Germinal center (tissue), 1 donor: ENCODE measurements around the gene CORO2B.
A peak's percentile ranks its signal among the peaks of the same experiment; 100 is the strongest.
"Not testable (repeated sequence)": the region's sequence is repeated elsewhere in the genome, so short reads cannot be mapped to it uniquely, and the experiment has no call there.

Experiments
- DNase-seq: peaks from one replicate; pipeline ENCODE4 v3.0.0; 2012; ENCODE audit warnings: mixed read lengths, low spot score

The CORO2B gene

GRCh38 chr15:68630211-68630555 is 51.4 kb downstream of the CORO2B start:
- no peak for DNase-seq

DNA sequence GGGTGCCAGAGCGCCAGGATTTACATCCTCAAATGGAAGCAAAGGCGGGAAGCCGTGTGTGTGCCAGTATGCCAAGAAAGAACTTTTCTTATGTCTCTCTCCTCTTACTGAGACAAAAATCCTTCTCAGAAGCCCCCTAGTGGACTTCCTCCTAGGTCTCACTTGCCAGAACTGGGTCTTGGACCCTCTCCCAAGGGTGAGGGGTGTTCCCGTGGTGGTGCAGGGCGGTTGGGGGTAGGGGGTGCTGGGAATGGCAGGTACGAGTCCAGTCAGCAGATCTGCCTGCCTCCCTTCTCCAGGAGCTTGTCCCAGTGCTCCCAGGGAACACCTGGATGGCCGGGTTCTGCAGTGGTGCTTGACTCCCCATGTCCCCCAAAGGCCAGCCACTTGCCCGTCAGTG is 52.0 kb downstream of the CORO2B start:
- peak; percentile 41 for DNase-seq

DNA sequence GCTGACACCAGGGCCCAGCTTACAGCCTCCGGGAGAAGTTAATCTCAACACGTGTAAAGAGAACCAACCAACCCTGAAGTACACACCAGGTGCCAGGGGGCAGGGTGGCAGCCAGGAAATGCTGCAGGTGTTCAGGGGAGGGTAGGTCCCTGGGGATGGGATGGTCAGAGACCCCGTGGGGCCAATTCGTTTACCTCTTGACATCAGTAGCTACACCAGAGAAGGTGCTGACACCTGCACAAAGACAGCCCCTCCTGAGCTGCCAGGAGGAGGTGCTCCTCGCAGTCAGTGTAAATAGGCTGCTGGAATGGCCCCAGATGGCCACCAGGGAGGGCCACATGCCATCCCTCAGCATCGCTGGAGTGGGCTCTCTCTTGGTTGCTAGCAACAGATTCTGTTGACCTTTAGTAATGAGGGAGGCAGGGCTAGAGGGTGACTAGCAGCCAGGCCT is 52.8 kb downstream of the CORO2B start:
- peak; percentile 93 for DNase-seq

- DNase-seq = peak; percentile 36
Observed at GRCh38 chr15:68632101-68632500, 53.3 kb downstream of the CORO2B start.

- no peak for DNase-seq
Observed at GRCh38 chr15:68633231-68634121, 54.7 kb downstream of the CORO2B start.

- no peak for DNase-seq
Observed at GRCh38 chr15:68634122-68634482, 55.3 kb downstream of the CORO2B start.

DNA sequence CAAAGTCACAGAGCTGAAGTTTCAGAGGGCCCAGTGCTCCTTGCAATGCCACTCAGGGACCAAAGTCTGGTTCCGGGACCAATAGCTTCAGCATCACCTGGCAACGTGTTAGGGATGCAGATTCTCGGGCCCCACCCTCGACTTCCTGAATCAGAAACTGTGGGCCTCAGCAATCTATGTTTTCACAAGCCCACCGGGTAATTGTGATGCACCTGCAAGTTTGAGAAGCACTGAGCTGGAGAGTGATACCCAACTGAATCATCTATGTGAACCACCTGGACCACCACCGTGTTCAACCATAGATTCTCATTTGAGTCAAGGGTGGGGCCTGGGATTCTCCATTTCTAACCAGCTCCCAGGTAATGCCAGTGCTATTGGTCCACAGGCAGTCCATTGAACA is 55.7 kb downstream of the CORO2B start:
- DNase-seq = peak; percentile 41

GRCh38 chr15:68635141-68635540 is 56.3 kb downstream of the CORO2B start:
- DNase-seq = peak; percentile 67

DNA sequence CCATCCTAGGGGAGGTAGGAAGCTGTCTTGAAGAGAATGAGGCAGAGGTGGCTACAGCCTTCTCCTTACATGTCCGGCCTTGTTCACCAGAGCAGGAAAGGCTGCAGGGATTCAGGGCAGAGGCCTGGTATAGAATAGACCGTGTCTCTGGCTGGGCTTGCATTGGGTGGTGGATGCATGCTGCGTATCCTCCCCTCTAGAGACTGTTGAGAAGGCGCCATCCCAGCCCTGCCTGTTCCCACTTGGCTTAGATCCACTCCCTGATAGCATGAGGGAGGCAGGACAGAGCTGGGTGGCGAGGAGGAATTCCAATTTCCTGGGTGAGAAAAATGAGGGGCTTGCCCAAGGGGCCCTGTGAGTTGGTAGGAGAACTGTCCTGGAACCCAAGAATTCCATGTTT is 57.5 kb downstream of the CORO2B start:
- no peak for DNase-seq

DNA sequence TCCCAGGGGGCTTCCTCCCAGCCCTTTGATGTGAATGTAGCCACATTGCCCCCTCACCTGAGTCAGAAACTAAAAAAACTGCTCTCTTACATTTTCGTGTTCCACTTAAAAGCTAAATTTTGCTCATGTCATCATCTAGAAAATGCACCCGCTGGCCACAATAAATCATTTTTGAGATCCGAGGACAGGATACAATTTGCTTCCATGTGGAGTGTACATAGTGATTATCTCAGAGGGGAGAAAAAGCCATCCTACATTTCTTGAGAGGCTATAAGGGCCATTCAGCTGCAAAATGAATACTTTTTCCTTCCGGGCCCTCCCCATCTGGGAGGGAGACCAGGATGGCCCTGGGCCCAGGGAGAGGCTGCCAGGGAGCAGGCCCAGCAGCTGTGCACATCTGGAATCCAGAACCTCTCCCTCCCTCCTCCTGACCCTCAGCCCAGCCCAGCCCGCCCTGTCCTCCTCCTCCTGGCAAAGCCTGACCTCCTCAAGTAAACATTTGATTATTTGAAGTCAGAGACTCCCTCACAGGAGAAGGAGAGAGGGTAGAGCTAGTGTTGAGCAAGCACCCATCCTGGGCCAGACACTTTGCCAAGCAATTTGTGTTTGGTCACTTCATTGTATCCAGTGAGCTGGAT is 59.1 kb downstream of the CORO2B start:
- no peak for DNase-seq

GRCh38 chr15:68638953-68639515 is 60.2 kb downstream of the CORO2B start:
- no peak for DNase-seq

- DNase-seq = no peak
Observed at GRCh38 chr15:68639926-68640600, 61.3 kb downstream of the CORO2B start.

GRCh38 chr15:68640791-68641331 is 62.1 kb downstream of the CORO2B start:
- no peak for DNase-seq

GRCh38 chr15:68641376-68641775 is 62.6 kb downstream of the CORO2B start:
- DNase-seq = no peak

DNA sequence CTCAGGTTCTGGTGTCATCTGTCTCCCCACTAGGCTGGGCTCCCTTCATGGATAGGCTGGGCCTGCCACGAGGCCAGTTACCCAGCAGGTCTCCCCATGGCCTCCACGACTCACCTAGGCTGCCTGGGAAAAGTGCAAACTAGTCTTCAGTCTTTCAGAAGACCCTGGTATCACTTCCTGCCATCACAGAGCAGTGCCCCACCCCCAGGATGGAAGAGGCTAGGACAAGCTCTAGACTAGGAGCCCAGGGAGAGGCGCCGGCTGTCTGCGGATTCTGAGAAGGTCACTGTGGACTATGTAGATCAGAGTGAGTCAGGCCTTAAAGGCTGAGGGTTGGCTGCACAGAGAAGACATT is 63.7 kb downstream of the CORO2B start:
- no peak for DNase-seq

DNA sequence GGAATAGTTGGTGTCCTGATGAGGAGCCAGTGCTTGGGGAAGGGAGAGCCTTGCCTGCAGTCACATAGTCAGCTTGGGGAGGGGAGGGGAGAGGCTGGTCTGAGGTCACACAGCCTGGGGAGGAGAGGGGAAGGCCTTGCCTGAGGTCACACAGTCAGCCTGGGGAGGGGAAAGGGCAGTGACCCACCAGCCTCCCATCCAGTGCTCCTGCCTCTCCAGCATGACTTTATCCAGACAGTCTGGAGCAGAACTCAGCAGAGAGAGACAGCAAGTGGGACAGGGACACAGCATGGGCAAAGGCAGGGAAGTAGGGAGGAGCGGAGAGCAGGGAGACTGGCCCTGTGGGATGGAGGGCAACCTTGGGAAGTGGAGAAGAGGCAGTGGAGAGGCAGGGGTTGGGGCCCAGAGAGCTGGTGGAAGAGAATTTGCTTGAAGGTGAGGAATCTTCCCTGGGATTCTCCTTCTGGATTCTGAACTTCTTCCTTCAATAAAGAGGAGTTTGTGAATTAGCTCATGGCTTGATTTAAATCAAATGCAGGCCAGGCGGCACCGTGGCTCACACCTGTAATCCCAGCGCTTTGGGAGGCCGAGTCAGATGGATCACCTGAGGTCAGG is 64.5 kb downstream of the CORO2B start:
- DNase-seq = no peak

DNA sequence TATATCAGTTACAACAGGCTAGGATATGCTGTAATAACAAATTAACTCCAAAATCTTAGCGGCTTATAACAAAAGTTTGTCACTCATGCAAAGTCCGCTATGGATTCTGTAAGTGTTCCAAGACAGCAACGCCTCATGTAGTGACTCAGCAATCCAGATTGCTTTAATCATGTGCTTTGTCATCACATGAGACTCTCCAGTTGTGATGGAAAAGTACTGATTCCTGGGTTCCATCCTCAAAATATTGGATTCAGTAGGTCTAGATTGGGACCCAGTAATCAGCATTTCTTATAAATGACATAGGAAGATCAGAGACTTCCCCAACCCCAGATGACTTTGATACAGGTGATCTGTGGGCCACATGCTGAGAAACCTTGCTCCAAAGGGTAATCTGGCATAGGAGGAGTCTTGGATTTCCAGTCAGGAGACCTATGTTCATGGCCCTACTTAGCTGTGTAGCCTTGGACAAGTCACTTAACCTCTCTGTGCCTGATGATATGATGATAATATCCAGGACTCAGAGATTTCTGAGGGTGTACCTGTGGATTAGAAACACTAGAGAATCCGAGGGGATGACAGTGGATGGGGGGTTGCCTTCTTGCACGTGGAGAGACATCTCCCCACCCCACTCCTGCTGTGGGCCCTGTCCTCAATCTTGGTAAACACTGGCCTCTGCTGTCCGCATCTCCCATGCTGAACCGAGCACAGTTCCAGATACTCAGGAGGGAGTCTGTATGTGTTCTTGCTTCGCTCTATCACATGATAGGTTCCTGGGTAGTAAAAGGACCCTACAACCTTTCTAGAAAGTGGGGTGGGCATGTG is 65.5 kb downstream of the CORO2B start:
- DNase-seq = no peak

DNA sequence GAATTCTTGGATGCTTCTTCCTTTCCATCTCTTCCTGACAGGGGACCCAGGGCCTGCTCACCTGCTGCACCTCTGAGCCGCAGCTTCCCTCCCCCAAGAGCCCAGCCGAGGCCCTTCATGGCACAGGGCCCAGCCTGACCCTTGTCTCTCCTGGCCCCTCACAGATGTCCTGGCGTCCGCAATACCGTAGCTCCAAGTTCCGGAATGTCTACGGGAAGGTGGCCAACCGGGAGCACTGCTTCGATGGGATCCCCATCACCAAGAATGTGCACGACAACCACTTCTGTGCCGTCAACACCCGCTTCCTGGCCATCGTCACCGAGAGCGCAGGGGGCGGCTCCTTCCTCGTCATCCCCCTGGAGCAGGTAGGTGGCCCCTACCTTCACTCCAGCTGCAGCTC is 66.2 kb downstream of the CORO2B start:
- DNase-seq = no peak

- no peak for DNase-seq
Observed at GRCh38 chr15:68646156-68646555, 67.4 kb downstream of the CORO2B start.

- no peak for DNase-seq
Observed at GRCh38 chr15:68646696-68647095, 67.9 kb downstream of the CORO2B start.

DNA sequence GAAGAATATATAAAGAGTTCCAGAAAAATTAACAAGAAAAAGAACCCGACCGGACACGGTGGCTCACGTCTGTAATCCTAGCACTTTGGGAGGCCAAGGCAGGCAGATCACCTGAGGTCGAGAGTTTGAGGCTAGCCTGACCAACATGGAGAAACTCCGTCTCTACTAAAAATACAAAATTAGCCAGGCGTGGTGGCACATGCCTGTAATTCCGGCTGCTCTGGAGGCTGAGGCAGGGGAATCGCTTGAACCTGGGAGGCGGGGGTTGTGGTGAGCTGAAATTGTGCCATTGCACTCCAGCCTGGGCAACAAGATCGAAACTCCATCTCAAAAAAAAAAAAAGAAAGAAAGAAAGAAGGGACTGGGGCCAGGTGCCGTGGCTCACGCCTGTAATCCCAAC is 68.6 kb downstream of the CORO2B start:
- not testable (repeated sequence) for DNase-seq
